Smooth muscle cell (in vitro differentiated cells): ENCODE data around the gene AMBRA1. TPM values are rescaled to one million over a fixed set of nuclear protein-coding genes. Genes with fewer than 3 reads are reported as not detected.
A peak's percentile ranks its signal among the peaks of the same experiment; 100 is the strongest.

Experiments
- DNase-seq: peaks from one replicate; lab custom pipeline; 2025; ENCODE audit not compliant: unreplicated experiment; lab: John Stamatoyannopoulos, UW
- H2AFZ ChIP-seq: fragments of 200-600 bp; sonication (generic); 2 replicates; pipeline ENCODE4 v1.6.0; 2016; ENCODE audit warnings: antibody characterized with exemption, low read depth, mild to moderate bottlenecking
- H3F3A ChIP-seq: fragments of 200-600 bp; sonication (generic); 2 replicates; pipeline ENCODE4 v1.6.0; 2017; ENCODE audit warnings: antibody characterized with exemption, low read depth
- H3K27ac ChIP-seq: fragments of 200-600 bp; sonication (generic); 2 replicates; pipeline ENCODE4 v1.5.1; 2016; ENCODE audit warnings: low read depth, mild to moderate bottlenecking
- H3K27me3 ChIP-seq: fragments of 200-600 bp; sonication (generic); 2 replicates; pipeline ENCODE4 v1.6.1; 2016; ENCODE audit warnings: low read depth, mild to moderate bottlenecking
- H3K36me3 ChIP-seq: fragments of 200-600 bp; sonication (generic); 2 replicates; pipeline ENCODE4 v1.5.1; 2016; ENCODE audit warnings: low read depth
- H3K4me1 ChIP-seq: fragments of 200-600 bp; sonication (generic); 2 replicates; pipeline ENCODE4 v1.5.1; 2016; ENCODE audit warnings: low read depth
- H3K4me2 ChIP-seq: fragments of 200-600 bp; sonication (generic); 2 replicates; pipeline ENCODE4 v1.6.0; 2016; ENCODE audit warnings: mild to moderate bottlenecking
- H3K4me3 ChIP-seq: fragments of 200-600 bp; sonication (generic); 2 replicates; pipeline ENCODE4 v1.5.1; 2016; ENCODE audit warnings: mild to moderate bottlenecking
- H3K79me2 ChIP-seq: fragments of 200-600 bp; sonication (generic); 2 replicates; pipeline ENCODE4 v1.6.0; 2016; ENCODE audit warnings: low read depth, mild to moderate bottlenecking
- H3K9ac ChIP-seq: fragments of 200-600 bp; sonication (generic); 2 replicates; pipeline ENCODE4 v1.6.0; 2016; ENCODE audit warnings: low read depth
- H3K9me3 ChIP-seq: fragments of 200-600 bp; sonication (generic); replicated peaks from 2 replicates; pipeline ENCODE4 v1.5.1; 2016; ENCODE audit warnings: low read depth
- H4K20me1 ChIP-seq: fragments of 200-600 bp; sonication (generic); 2 replicates; pipeline ENCODE4 v1.6.0; 2016; ENCODE audit warnings: low read depth
- CTCF ChIP-seq: fragments of 200-600 bp; sonication (generic); IDR thresholded peaks from 2 replicates; pipeline ENCODE4 v1.5.1; 2017; ENCODE audit warnings: borderline replicate concordance, mild to moderate bottlenecking, antibody characterized with exemption; ENCODE audit not compliant: insufficient read depth, poor library complexity, severe bottlenecking
- WGBS: methylation state at CpG from one replicate; pipeline ENCODE4 v1.1.7; 2016; ENCODE audit warnings: low lambda C conversion rate; 5-methylcytosine and 5-hydroxymethylcytosine counted together
- polyA plus RNA-seq: library from polyadenylated mRNA; unstranded; fragments of >200 nt; fragmentation: Nextera tagmentation; extraction: Ambion mirVana; gene quantifications from 2 replicates; pipeline ENCODE4 v1.2.1, GENCODE V29; 2016
- total RNA-seq: library from RNA; depleted of rRNA; stranded (reverse); fragments of >200 nt; gene quantifications from 2 replicates; pipeline ENCODE4 v1.2.3, GENCODE V29; 2014

Gene AMBRA1
- total and polyA plus RNA-seq, 2 experiments from 2014 or later: 10.3 to 38.3 TPM

- H4K20me1 ChIP-seq: peaks cover 16% of the 10 kb centered on the region
- no peak overlapping the region for H2AFZ ChIP-seq
- H3K9ac ChIP-seq: no peak overlapping the region
- H3K36me3 ChIP-seq: peaks cover 4% of the 10 kb centered on the region
- WGBS: 96% methylated on average over 6 of the region's 6 CpGs
- no peak for TF ChIP-seq CTCF
- H3K27ac ChIP-seq: no peak overlapping the region
- H3K79me2 ChIP-seq: no peaks in the 10 kb centered on the region
- no peaks in the 10 kb centered on the region for H3F3A ChIP-seq
- no peak for DNase-seq
- H3K4me1 ChIP-seq: no peaks in the 10 kb centered on the region
- no peak overlapping the region for H3K4me3 ChIP-seq
- H3K9me3 ChIP-seq: no peaks in the 10 kb centered on the region
- no peak overlapping the region for H3K4me2 ChIP-seq
- H3K27me3 ChIP-seq: no peaks in the 10 kb centered on the region
Measured at GRCh38 chr11:46402957-46403902, 190.6 kb downstream of the AMBRA1 start.

- WGBS: 96% methylated on average over 19 of the region's 19 CpGs
Measured at GRCh38 chr11:46397526-46397925, 196.3 kb downstream of the AMBRA1 start.

GRCh38 chr11:46393759-46394158, 200.1 kb downstream of the AMBRA1 start:
- Histone ChIP-seq H2AFZ (no peak overlapping the region), H3F3A (no peaks in the 10 kb centered on the region), H3K9ac (no peak overlapping the region), H3K9me3 (no peaks in the 10 kb centered on the region), H3K79me2 (no peaks in the 10 kb centered on the region), H3K4me1 (peaks cover 14% of the 10 kb centered on the region), H3K27ac (no peak overlapping the region), H3K4me2 (no peak overlapping the region), H3K27me3 (peaks cover 24% of the 10 kb centered on the region), H3K4me3 (no peak overlapping the region), H4K20me1 (peaks cover 25% of the 10 kb centered on the region), H3K36me3 (no peaks in the 10 kb centered on the region)
- 88% methylated on average over 4 of the region's 4 CpGs for WGBS
- no peak for DNase-seq
- no peak for TF ChIP-seq CTCF

More at GRCh38 chr11:46397526-46397925, 196.3 kb downstream of the AMBRA1 start:
- Histone ChIP-seq H3K4me3 (no peak overlapping the region), H3K79me2 (no peaks in the 10 kb centered on the region), H3K4me2 (no peak overlapping the region), H2AFZ (no peak overlapping the region), H3K27ac (no peak overlapping the region), H3K27me3 (no peaks in the 10 kb centered on the region), H3F3A (no peaks in the 10 kb centered on the region), H3K9ac (no peak overlapping the region), H3K36me3 (no peaks in the 10 kb centered on the region), H4K20me1 (peaks cover 25% of the 10 kb centered on the region), H3K4me1 (peaks cover 4% of the 10 kb centered on the region), H3K9me3 (no peaks in the 10 kb centered on the region)
- no peak for TF ChIP-seq CTCF
- no peak for DNase-seq

GRCh38 chr11:46393231-46393616, 200.6 kb downstream of the AMBRA1 start:
- Histone ChIP-seq H4K20me1 (peaks cover 25% of the 10 kb centered on the region), H3K9ac (no peak overlapping the region), H3K27me3 (peaks cover 29% of the 10 kb centered on the region), H3K9me3 (no peaks in the 10 kb centered on the region), H2AFZ (no peak overlapping the region), H3K4me3 (peak overlapping the region; percentile 55), H3K4me2 (peak overlapping the region; percentile 91), H3K79me2 (no peaks in the 10 kb centered on the region), H3F3A (no peaks in the 10 kb centered on the region), H3K4me1 (peaks cover 19% of the 10 kb centered on the region), H3K36me3 (no peaks in the 10 kb centered on the region), H3K27ac (no peak overlapping the region)
- no peak for DNase-seq
- WGBS: 61% methylated on average over 4 of the region's 4 CpGs
- no peak for TF ChIP-seq CTCF
